Right lobe of liver (tissue), 6 donors: ENCODE measurements around the gene ENC1. TPM values are rescaled to one million over a fixed set of nuclear protein-coding genes. Genes with fewer than 3 reads are reported as not detected.

Source experiments
- ATAC-seq, 4 donors: fragments of 200-7000 bp; cut with Tn5 transposase; one replicate each; pipeline ENCODE4 v1.9.1; 2020; ENCODE audit warnings: mild to moderate bottlenecking in 4 of 4, moderate library complexity in 4 of 4
- DNase-seq, 3 donors: peaks; one replicate each; pipeline ENCODE4 v3.0.0-alpha.2; 2020
- H3K27ac ChIP-seq, 3 donors: fragments of 200-600 bp; one replicate each; pipeline ENCODE4 v1.8.0; 2022
- H3K27me3 ChIP-seq, 2 donors: fragments of 200-600 bp; one replicate each; pipeline ENCODE4 v1.8.0; 2022
- H3K36me3 ChIP-seq, 4 donors: fragments of 200-600 bp; sonication (generic) in 1 of 4; one replicate each; pipeline versions ENCODE4 v1.5.1 to v1.8.0; 2017 to 2022; ENCODE audit warnings: control low read depth in 1 of 4
- H3K4me1 ChIP-seq, 4 donors: fragments of 200-600 bp; sonication (generic) in 1 of 4; one replicate each; pipeline versions ENCODE4 v1.5.1 to v1.8.0; 2017 to 2022; ENCODE audit warnings: control low read depth in 1 of 4
- H3K4me3 ChIP-seq, 3 donors: fragments of 200-600 bp; one replicate each; pipeline ENCODE4 v1.8.0; 2022
- H3K9me3 ChIP-seq, 4 donors: fragments of 200-600 bp; sonication (generic) in 1 of 4; one replicate each; pipeline versions ENCODE4 v1.5.1 to v1.8.0; 2017 to 2022; ENCODE audit warnings: control low read depth in 1 of 4
- CTCF ChIP-seq, 4 donors: fragments of 200-600 bp in 3 of 4; fragments of 450-650 bp in 1 of 4; IDR thresholded peaks; one replicate each; pipeline versions ENCODE4 v1.5.1 to v1.8.0; 2016 to 2022; ENCODE audit warnings: antibody characterized with exemption in 4 of 4, mild to moderate bottlenecking in 2 of 4
- POLR2A ChIP-seq: fragments of 450-650 bp; IDR thresholded peaks from one replicate; pipeline ENCODE4 v1.6.1; 2017; ENCODE audit warnings: antibody characterized with exemption, mild to moderate bottlenecking
- WGBS: methylation state at CpG from one replicate; pipeline ENCODE4 v1.1.6; 2018; ENCODE audit warnings: low coverage, low lambda C conversion rate; ENCODE audit not compliant: insufficient coverage; ENCODE audit errors: missing lambda C conversion rate; 5-methylcytosine and 5-hydroxymethylcytosine counted together
- intact Hi-C, 2 donors: fragments of 100-400 bp; cut with DNase I; formaldehyde crosslinking; loops; one replicate each; pipeline versions ENCODE4 v1.11.2 to v1.14.1; 2022
- total RNA-seq, 6 experiments: library from RNA; depleted of rRNA in 2 of 6; stranded (reverse); fragments of >200 nt in 2 of 6; fragmentation: NEBNext Ultra II Directional in 3 of 6; extraction: Animal tissue kit (Norgen Biotek cat#: 25700) in 3 of 6; gene quantifications; one replicate each; pipeline versions ENCODE4 v1.1.0 to v1.2.4, GENCODE V29; 2016 to 2023
- donor health status: DM: no; HTN: yes; CAD: no.
- donor health status: DM: no; HTN: no; CAD: no.
- donor health status: DM: no; HTN: no; CAD: no.
- donor health status: DM: no; HTN: yes; CAD: no.
- donor health status: DM: no; HTN: yes; CAD: no.

Gene ENC1
- total RNA-seq, 6 experiments from 2014 or later, result 4.5 to 6.8 (median 5.5) TPM

- no peak for DNase-seq
- H3K27ac ChIP-seq, result no peak overlapping the region
Observed at GRCh38 chr5:74626386-74627222, 13.9 kb downstream of the ENC1 start.

GRCh38 chr5:74625742-74626241 lies 14.7 kb downstream of the ENC1 start:
- intact Hi-C loops, result no loop called here
- no peak overlapping the region for H3K27ac ChIP-seq

More at GRCh38 chr5:74626386-74627222, 13.9 kb downstream of the ENC1 start:
- peaks cover 0 to 4% (median 0%) of the 10 kb centered on the region in 4 donors for H3K4me1 ChIP-seq
- H3K4me3 ChIP-seq, result no peak overlapping the region
- H3K9me3 ChIP-seq, result no peaks in the 10 kb centered on the region
- WGBS, result 88% methylated on average over 7 of the region's 7 CpGs
- no peaks in the 10 kb centered on the region for H3K27me3 ChIP-seq
- TF ChIP-seq CTCF (IDR thresholded peaks at IDR 0.05) (no peak), POLR2A (no peak)
- intact Hi-C loops, result no loop called here
- peak in 1 of 4 donors; percentile 16 for ATAC-seq
- H3K36me3 ChIP-seq, result peaks cover 0 to 8% (median 2%) of the 10 kb centered on the region in 4 donors

GRCh38 chr5:74624931-74625505 lies 15.5 kb downstream of the ENC1 start:
- TF ChIP-seq POLR2A (no peak), CTCF (IDR thresholded peaks at IDR 0.05) (no peak)
- peaks cover 0 to 4% (median 2%) of the 10 kb centered on the region in 4 donors for H3K36me3 ChIP-seq
- no peak overlapping the region for H3K4me3 ChIP-seq
- ATAC-seq (no peak), DNase-seq (no peak)
- H3K9me3 ChIP-seq, result no peaks in the 10 kb centered on the region
- H3K4me1 ChIP-seq, result no peaks in the 10 kb centered on the region
- 96% methylated on average over 8 of the region's 8 CpGs for WGBS
- H3K27me3 ChIP-seq, result no peaks in the 10 kb centered on the region
- no peak overlapping the region for H3K27ac ChIP-seq
- intact Hi-C loops, result no loop called here

More at GRCh38 chr5:74625742-74626241, 14.7 kb downstream of the ENC1 start:
- Histone ChIP-seq H3K27me3 (no peaks in the 10 kb centered on the region), H3K4me3 (no peak overlapping the region), H3K9me3 (no peaks in the 10 kb centered on the region), H3K4me1 (no peaks in the 10 kb centered on the region), H3K36me3 (peaks cover 0 to 8% (median 2%) of the 10 kb centered on the region in 4 donors)
- ATAC-seq (peak in 1 of 4 donors; percentile 36), DNase-seq (no peak)
- WGBS, result 63% methylated on average over 5 of the region's 5 CpGs
- peak in 1 of 4 donors; percentile 9 for TF ChIP-seq CTCF (IDR thresholded peaks at IDR 0.05)
- TF ChIP-seq POLR2A, result no peak

GRCh38 chr5:74624501-74624900 lies 16.0 kb downstream of the ENC1 start:
- intact Hi-C loops, result no loop called here
- H3K9me3 ChIP-seq, result no peaks in the 10 kb centered on the region

More at GRCh38 chr5:74624501-74624900, 16.0 kb downstream of the ENC1 start:
- DNase-seq (no peak), ATAC-seq (no peak)
- Histone ChIP-seq H3K4me3 (no peak overlapping the region), H3K36me3 (peaks cover 0 to 3% (median under 1%) of the 10 kb centered on the region in 4 donors), H3K27ac (no peak overlapping the region), H3K27me3 (no peaks in the 10 kb centered on the region), H3K4me1 (no peaks in the 10 kb centered on the region)
- TF ChIP-seq CTCF (IDR thresholded peaks at IDR 0.05) (no peak), POLR2A (no peak)
- 89% methylated on average over 3 of the region's 4 CpGs for WGBS
